Inflammatory macrophage treated with lipopolysaccharide for 1 hour (primary cell): ENCODE measurements around the gene IFT27.
A peak's percentile ranks its signal among the peaks of the same experiment; 100 is the strongest.
"Not testable (repeated sequence)": the region's sequence is repeated elsewhere in the genome, so short reads cannot be mapped to it uniquely, and the experiment has no call there.

Source experiments
- DNase-seq, 2 donors: peaks; one replicate each; pipeline ENCODE4 v3.0.0-alpha.2; 2020 to 2022

IFT27 gene

GRCh38 chr22:36741968-36742367, 34.0 kb downstream of the IFT27 start:
- DNase-seq = no peak

GRCh38 chr22:36741204-36741793, 34.6 kb downstream of the IFT27 start:
- peak in 1 of 2 donors; percentile 21 for DNase-seq

- DNase-seq = no peak
Measured at GRCh38 chr22:36740716-36741115, 35.2 kb downstream of the IFT27 start.

- no peak for DNase-seq
Measured at GRCh38 chr22:36739185-36739584, 36.7 kb downstream of the IFT27 start.

- no peak for DNase-seq
Measured at GRCh38 chr22:36738416-36739020, 37.4 kb downstream of the IFT27 start.

GRCh38 chr22:36737776-36738175, 38.1 kb downstream of the IFT27 start:
- DNase-seq = peak; percentile 94

GRCh38 chr22:36736701-36737320, 39.1 kb downstream of the IFT27 start:
- DNase-seq = peak in 1 of 2 donors; percentile 87

- DNase-seq = peak; percentile 83 to 98
Measured at GRCh38 chr22:36734171-36735058, 41.5 kb downstream of the IFT27 start.

GRCh38 chr22:36733271-36733670, 42.6 kb downstream of the IFT27 start:
- DNase-seq = no peak

- DNase-seq = no peak
Measured at GRCh38 chr22:36732609-36733008, 43.3 kb downstream of the IFT27 start.

- DNase-seq = peak in 1 of 2 donors; percentile 26
Measured at GRCh38 chr22:36731916-36732315, 44.0 kb downstream of the IFT27 start.

- not testable (repeated sequence) for DNase-seq
Measured at GRCh38 chr22:36731321-36731720, 44.6 kb downstream of the IFT27 start.

GRCh38 chr22:36730176-36730858, 45.6 kb downstream of the IFT27 start:
- DNase-seq = no peak

GRCh38 chr22:36729321-36729720, 46.6 kb downstream of the IFT27 start:
- DNase-seq = no peak

- no peak for DNase-seq
Measured at GRCh38 chr22:36728505-36728904, 47.4 kb downstream of the IFT27 start.

- no peak for DNase-seq
Measured at GRCh38 chr22:36727927-36728488, 47.9 kb downstream of the IFT27 start.

- no peak for DNase-seq
Measured at GRCh38 chr22:36727110-36727509, 48.8 kb downstream of the IFT27 start.

- no peak for DNase-seq
Measured at GRCh38 chr22:36726007-36726380, 49.9 kb downstream of the IFT27 start.

- DNase-seq = no peak
Measured at GRCh38 chr22:36725366-36726006, 50.4 kb downstream of the IFT27 start.

GRCh38 chr22:36724836-36725235, 51.1 kb downstream of the IFT27 start:
- no peak for DNase-seq

- no peak for DNase-seq
Measured at GRCh38 chr22:36722055-36722454, 53.9 kb downstream of the IFT27 start.

GRCh38 chr22:36715647-36716046, 60.3 kb downstream of the IFT27 start:
- no peak for DNase-seq
